HG03439 (cell line): Measurements from ENCODE around the gene PGLYRP3.

Source experiments
- ATAC-seq: cut with Tn5 transposase; IDR thresholded peaks from one replicate; pipeline ENCODE4 v1.9.1; 2021; ENCODE audit warnings: mild to moderate bottlenecking, moderate library complexity; ENCODE audit not compliant: unreplicated experiment

The PGLYRP3 gene, protein sequence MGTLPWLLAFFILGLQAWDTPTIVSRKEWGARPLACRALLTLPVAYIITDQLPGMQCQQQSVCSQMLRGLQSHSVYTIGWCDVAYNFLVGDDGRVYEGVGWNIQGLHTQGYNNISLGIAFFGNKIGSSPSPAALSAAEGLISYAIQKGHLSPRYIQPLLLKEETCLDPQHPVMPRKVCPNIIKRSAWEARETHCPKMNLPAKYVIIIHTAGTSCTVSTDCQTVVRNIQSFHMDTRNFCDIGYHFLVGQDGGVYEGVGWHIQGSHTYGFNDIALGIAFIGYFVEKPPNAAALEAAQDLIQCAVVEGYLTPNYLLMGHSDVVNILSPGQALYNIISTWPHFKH

DNA sequence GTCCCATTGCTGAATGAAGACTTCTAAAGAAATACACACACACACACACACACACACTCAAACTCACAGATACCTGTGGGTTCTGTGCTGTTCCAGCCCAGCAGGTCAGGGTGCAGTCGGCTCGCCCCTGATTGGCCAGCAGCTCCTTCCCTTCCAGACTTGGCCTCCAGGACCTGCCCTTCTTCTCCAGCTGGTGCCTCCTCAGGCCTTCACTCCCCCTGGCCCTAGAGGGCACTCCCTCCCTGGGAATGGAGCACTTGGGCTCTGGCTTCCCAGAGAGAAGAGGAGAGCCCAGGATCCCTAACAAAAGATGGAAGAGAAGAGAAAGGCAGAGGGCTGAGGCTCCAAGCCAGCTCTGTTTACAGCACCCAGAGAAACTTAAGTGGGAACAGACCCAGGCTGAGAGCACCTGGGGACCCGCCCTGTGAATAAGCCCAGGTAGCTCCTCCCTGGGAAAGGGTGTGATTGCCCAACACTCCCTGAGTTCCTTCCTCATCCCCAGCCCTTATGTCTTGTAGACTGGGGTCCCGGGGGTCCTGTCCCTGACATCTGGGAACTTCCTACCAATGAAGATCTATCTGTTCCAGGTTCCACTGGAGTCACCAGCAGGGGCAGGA, at the start of gene PGLYRP3:
Gene PGLYRP3 (minus strand): TSS at position 383 of the 617 bp plus-strand sequence. CDS start 2,287 bp downstream, outside the sequence.
- ATAC-seq = no peak

DNA sequence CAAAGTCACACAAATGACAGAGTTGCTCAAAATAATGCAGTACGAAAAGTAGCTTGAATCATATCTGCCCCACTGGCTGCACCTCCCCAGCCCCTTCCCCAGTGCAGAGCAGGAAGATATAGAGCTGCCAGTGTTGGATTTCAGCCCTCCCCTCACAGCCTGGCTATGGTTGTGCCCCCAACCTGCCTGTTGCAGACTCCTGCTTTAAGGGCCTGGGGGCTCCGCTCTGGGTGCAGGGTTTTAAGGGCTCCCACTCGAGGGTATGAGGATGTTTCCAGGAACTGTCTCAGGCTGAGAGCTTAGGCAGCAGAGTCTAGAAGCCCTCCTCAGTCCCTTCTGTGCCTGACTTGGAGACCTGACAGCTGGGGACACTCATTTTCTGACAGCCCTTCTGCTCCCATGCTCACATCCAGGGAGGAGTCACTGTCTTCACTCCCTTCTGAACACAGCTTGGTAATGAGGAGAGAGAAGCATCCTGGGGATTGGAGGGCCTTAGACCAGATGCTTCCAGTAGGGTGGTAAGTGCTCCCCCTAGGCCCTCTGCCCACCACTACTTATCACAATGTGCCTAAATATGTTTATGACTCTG, 49.5 kb upstream of the PGLYRP3 start:
- no peak for ATAC-seq

DNA sequence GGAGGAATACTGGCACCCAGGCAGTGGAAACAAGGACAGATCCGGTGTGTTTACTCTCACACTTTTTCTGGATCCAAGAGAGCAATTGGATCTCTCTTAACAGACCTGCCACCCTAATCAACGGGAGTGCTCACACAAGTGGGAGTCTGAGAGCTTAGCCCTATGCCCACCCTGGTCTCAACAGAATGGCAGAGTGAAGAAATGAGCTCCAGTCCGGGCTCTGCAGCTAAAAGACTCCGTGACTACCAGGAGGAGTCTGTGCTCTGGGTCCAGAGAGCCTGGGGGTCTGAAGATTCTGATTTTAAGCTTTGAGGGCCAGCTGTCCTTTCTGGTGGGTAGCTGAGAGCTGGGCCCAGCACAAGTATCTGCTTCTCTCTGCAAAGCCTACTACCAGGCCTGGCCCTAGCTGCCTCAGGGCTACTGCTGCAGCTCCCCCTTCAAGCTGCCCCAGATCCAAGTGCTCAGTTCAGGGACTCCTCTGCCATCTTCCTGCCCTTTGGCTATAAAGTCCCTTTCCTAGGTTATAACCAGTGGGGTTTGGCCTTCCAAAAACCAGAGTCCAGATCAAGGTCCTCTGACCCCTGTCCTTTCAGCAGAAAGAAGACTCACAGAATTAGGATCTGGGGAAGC, 48.8 kb upstream of the PGLYRP3 start:
- no peak for ATAC-seq

DNA sequence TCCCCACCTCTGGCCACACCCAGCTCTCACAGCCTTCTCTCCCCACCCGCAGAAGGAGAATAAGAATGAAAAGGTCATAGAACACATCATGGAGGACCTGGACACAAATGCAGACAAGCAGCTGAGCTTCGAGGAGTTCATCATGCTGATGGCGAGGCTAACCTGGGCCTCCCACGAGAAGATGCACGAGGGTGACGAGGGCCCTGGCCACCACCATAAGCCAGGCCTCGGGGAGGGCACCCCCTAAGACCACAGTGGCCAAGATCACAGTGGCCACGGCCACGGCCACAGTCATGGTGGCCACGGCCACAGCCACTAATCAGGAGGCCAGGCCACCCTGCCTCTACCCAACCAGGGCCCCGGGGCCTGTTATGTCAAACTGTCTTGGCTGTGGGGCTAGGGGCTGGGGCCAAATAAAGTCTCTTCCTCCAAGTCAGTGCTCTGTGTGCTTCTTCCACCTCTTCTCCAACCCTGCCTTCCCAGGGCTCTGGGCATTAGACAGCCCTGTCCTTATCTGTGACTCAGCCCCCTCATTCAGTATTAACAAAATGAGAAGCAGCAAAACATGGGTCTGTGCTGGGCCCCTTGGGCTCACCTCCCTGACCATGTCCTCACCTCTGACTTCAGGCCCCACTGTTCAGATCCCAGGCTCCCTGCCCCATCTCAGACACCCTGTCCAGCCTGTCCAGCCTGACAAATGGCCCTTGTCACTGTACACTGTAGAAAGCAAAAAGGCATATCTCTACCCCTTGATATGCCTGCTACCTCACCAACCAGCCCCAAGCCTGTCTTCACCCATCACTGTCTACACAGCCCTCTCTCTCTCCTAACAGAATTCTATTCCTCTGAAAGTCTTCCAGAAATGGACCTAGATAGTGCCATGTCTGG, 48.1 kb upstream of the PGLYRP3 start:
- ATAC-seq = no peak

DNA sequence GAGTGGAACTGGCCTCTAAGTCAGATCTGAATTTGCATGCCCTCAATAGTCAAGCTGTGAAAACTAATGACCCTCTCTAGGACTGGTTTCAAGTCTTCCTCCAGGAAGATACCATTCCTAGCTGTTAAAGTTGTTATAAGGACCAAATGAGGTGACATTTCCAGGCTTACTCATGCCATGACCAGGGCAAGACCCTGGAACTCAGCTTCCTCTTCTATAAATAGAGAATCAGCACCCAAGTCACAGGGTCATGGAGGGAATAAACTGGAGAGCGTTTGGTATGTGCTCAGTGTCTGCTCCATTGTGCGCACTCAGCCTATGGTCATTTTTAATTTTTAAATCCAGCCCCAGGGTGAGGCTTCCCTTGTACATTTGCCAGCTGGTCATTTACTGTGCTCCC, 47.4 kb upstream of the PGLYRP3 start:
- no peak for ATAC-seq

DNA sequence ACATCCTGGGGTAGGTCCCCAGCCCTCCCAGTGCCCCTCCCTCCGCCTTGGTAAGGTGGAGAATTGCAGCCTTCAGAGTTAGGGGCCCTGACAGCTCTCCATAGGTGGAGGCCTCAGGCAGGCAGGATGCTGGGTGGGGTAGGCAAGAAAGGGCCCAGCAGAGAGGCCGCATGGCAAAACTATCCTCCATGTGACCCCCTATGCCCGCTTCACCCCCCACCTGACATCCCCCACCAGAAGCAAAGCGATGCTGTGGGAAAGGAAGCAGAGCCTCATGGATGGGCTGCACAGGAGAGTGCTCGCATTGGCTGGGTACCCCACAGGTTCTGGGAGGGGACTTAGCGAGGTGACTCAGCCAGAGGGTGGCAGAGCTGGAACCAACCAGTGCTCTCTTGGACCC, 46.5 kb upstream of the PGLYRP3 start:
- no peak for ATAC-seq

DNA sequence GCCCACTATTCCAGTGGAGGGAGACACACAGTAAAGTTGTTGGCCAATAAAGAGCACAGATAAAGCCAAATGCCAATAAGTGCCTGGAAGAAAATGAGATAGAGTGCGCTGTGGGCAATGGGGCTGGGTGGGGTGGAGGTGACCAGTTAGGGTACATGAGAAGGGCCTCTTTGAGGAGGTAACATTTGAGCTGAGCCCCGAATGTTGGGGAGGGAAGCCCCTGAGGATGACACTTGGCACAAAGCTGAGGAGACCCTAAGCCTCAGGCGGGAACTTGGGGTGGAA, 45.9 kb upstream of the PGLYRP3 start:
- no peak for ATAC-seq

DNA sequence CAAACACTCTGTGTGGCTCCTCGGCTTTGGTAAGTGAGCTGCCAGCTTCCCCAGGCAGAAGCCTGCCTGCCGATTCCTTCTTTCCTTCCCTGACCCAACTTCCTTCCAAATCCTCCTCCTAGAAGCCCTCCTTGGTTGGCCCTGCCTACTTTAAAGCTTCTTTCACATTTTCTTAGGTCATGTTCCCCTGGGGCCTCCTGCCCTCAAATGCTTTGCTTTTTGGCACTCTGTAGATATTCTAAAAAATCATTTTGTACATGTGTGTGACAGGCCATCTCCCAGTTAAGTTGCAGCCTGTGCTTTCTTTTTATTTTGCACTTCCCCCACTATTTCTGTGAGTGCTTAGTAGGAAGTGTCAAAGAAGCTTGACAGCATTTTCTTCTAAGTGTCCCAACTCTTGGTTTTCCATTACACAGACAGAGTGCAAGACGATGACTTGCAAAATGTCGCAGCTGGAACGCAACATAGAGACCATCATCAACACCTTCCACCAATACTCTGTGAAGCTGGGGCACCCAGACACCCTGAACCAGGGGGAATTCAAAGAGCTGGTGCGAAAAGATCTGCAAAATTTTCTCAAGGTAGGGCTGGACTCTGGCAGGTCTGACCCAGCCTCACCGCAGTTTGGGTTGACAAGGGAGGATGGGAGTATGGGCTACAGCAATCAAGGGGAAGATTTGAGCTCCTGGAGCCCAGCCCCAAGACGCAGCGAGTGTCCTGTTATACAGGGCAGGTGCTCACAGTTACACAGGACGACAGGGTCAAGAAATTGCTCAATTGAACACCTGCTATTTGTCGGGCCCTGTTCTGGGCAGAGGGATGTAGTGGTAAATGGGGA, 45.3 kb upstream of the PGLYRP3 start, which contains the start of gene S100A9:
Gene S100A9 (plus strand): TSS at position 2 of the 838 bp plus-strand sequence. CDS start 430 bp downstream, at position 432.
- ATAC-seq = no peak

DNA sequence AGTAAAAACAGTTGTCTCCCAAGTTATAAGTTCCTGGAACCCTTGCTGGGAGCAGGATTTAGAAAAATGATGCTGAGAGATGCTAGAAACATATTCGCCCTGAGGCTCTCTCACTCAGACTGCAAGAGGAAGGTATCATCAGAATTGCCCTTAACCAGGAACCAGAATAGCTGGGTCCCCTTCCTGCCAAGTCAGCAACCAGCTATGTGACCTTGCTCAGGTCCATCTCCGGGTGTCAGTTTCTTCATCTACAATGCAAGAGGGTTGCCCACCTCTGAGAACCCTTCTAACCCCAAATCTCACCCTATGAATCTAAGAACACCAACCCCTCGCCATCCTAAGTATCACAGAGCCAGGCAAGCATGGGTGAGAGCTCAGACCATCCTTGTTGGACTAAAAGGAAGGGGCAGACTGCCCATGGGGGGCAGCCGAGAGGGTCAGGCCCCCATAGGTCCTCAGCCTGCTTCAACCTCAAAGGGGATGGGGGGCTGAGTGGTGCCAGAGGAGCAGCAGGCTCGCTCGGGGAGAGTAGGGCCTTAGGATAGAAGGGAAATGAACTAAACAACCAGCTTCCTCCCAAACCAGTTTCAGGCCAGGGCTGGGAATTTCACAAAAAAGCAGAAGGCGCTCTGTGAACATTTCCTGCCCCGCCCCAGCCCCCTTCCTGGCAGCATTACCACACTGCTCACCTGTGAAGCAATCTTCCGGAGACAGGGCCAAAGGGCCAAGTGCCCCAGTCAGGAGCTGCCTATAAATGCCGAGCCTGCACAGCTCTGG, 44.5 kb upstream of the PGLYRP3 start:
- ATAC-seq = no peak

DNA sequence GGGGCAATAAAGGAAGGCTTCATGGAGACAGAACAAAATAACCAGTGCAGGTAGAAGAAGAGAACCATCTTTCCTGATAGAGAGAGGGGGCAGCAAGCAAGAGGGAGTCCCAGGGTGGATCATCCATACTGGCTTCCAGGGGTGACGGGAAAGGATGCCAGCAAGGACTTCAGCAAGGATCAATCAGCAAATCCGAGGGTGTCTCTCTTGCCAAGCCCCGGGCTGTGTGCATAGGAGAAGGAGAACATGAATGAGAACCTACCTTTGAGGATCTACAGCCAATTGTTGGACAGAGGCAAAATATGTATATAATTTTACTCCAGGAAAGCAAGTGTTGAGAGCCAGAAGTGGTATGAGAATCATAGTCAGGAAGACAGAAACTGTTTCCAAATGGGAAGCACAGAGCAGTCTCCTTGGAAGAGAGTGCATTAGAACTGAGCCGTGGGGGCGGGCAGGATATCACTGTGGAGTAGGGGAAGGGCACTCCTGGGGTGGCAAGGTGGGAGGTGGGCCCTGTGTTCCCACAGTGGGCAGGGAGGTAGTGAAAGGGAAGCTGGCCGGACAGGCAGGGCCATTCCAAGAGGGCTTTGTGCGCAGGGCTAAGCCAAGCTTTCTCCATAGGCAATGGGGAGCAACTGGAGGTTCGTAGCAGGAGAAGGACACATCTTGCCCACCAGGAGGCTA, 43.8 kb upstream of the PGLYRP3 start:
- no peak for ATAC-seq

DNA sequence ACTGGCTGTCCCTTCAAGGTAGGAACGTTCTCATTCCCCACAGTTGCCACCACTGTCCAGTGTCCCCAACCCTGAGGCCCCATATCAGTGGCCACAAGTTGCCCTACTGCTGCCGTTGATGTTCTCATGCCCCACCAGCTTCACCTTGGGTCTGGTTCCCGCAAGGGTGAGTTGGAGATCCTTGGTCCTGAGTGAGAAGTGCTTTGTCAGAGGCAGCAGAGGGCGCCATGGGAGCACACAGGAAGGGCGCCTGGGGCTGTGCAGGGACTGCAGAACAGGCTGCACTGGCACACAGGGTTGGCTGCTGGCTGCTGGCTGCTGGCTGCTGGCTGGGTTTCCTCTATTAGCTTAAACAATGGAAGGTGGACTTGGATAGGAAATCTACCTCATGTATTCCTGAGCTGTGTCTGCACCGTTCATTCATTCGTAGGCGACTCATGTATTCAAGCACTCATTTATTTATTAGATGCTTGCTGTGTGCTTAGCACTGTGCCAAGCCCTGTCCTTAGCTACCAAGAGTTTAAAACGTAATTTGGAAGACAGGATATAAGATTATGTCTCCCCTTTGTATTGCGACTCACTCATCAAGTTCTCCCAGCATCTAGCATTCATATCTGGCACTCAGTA, 42.8 kb upstream of the PGLYRP3 start:
- no peak for ATAC-seq

DNA sequence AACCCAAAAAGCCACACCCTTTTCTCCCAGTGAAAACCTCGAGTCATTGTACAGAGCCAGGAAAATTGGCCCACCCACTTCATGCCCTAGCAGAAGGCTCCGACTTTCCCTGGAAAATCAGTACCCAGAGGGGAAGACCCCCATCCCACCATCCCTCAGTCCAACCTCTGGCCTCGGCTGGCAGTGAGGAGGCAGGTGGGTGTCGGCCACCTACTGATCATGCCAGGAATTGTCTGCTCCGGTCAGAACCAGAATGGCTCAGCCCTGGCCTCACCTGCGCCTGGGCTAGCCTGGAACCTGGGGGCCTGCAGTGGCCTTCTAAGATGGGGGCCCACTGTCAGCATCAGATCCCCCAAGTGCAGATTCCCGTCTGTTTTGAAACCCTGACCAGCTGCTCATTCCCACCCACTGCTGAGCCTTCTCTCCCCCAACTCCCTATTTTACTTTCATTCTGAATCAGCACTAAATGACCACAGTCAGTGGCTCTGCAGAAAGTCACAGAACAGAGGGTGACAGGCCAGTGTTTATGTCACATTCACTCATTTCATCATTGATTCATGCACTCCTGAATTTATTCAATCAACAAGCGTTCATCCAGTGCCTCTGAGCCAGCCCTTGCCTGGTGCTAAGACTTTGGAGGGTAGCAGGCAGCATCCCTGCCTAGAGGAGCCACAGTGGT, 41.9 kb upstream of the PGLYRP3 start:
- no peak for ATAC-seq

DNA sequence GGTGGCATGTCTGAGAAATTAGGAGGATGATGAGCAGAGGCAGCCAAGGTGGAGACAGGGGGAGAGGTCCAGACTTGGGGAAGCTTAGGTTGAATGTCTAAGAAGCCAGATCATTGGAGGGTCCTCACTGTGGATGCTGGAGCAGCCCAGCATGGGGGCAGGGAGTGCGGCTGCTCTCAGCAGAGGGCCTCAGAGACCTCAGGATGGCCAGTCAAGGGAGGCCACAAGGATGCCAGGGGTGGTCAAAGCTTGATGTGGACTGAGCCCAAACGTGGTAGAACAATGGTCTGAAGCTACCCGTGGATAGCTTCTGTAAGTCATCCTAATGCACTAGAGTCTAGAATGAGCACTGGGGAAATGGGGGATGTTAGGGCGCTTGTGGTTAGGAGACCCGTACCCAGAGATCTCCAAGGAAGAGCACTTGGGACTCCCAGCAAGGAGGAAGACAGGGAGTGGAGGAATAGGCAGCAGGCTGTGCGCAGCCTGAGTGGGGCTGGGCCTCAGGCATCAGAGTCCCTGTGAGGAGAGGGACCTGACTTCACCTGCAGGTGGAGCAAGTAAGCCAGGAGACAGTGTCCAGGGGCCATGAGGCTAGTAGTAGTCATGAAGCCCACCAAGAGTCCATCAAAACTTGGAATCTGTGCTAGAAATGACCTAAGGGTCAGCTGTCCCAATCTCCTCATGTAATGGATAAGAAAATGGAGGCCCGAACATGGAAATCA, 40.6 kb upstream of the PGLYRP3 start:
- ATAC-seq = no peak

DNA sequence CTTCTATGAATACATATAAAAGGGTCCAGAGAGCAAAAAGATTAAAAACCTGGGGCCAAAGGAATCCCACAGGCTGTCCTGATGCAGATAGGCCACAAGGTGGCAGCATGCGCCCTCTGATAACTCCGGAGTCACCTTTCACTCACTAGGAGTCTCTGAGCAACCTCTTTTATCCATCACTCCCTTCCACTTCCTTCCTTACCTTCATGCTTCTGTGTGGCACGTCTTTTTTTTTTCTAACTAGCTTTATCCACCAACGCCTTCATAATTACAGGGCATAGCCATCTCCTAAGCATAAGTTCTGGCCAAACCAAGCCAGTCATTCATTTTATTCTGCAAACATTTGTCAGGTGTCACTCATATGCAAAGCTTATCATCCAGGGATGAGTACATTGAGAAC, 39.8 kb upstream of the PGLYRP3 start:
- no peak for ATAC-seq

DNA sequence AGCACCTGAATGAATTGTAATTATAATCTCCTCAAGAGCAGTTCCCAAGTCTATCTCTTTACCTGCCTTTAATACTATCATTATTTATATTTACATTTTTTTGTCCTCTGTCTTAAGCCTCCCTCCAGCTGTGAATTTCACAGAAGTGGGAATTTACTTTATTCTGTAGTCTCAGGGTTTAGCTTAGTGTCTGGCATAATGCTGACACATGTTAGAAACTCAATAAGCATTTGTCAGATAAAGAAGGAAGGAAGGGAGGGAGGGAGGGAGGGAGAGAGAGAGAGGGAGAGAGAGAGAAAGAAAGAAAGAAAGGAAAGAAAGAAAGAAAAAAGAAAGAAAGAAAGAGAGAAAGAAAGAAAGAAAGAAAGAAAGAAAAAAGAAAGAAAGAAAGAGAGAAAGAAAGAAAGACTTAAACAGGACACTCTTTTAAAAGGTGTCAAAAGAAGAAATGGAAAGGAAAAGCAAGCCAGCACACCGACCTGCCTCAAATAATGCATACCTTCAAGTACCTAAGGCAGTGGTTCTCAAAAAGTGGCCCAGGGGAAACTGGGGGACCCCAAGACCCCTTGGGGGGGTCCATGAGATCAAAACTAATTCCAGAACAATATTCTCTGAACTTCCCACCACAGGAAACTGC, 37.7 kb upstream of the PGLYRP3 start:
- no peak for ATAC-seq
